Bronchial epithelial cell (primary cell): ENCODE results near the gene MCF2L2. TPM values are rescaled to one million over a fixed set of nuclear protein-coding genes. Genes with fewer than 3 reads are reported as not detected.
A peak's percentile ranks its signal among the peaks of the same experiment; 100 is the strongest.

ENCODE experiments used
- DNase-seq: peaks from one replicate; pipeline ENCODE4 v3.0.0-alpha.2; 2010; ENCODE audit warnings: low read depth
- FAIRE-seq: peaks from 2 replicates; lab custom pipeline; 2011; peaks lifted over from hg19 to GRCh38; lab: Jason Lieb, UNC
- H3K27me3 ChIP-seq: 2 replicates; pipeline ENCODE4 v1.5.1; 2011; ENCODE audit warnings: low read length; ENCODE audit not compliant: control insufficient read depth, insufficient read depth
- H3K36me3 ChIP-seq: 2 replicates; pipeline ENCODE4 v1.5.1; 2011; ENCODE audit warnings: low read length; ENCODE audit not compliant: control insufficient read depth, insufficient read depth
- H3K4me3 ChIP-seq: 2 replicates; pipeline ENCODE4 v1.5.1; 2011; ENCODE audit warnings: mild to moderate bottlenecking, low read depth, low read length, control low read depth
- CTCF ChIP-seq: IDR thresholded peaks from 2 replicates; pipeline ENCODE4 v1.5.1; 2011; ENCODE audit warnings: mild to moderate bottlenecking, moderate library complexity, low read length, control low read depth, inconsistent platforms; ENCODE audit not compliant: insufficient read depth, severe bottlenecking
- total RNA-seq: library from RNA; depleted of rRNA; stranded (reverse); fragments of >200 nt; gene quantifications from 2 replicates; pipeline ENCODE4 v1.2.1, GENCODE V29; 2014

Gene MCF2L2
- total RNA-seq, 1 donor from 2014 or later: 0.26 TPM

GRCh38 chr3:183217548-183218332 lies 210.7 kb downstream of the MCF2L2 start:
- no peaks in the 10 kb centered on the region for H3K36me3 ChIP-seq
- TF ChIP-seq CTCF: no peak
- no peak overlapping the region for H3K4me3 ChIP-seq
- DNase-seq: no peak
- no peak for FAIRE-seq
- no peaks in the 10 kb centered on the region for H3K27me3 ChIP-seq

GRCh38 chr3:183215591-183216202 lies 212.7 kb downstream of the MCF2L2 start:
- TF ChIP-seq CTCF: no peak
- peak; percentile 47 for FAIRE-seq
- DNase-seq: no peak
- H3K4me3 ChIP-seq: no peak overlapping the region
- no peaks in the 10 kb centered on the region for H3K36me3 ChIP-seq
- H3K27me3 ChIP-seq: no peaks in the 10 kb centered on the region

- DNase-seq: no peak
These were observed 214.2 kb downstream of the MCF2L2 start for GRCh38 chr3:183214277-183214612.

GRCh38 chr3:183213415-183214276 lies 214.8 kb downstream of the MCF2L2 start:
- FAIRE-seq (no peak), DNase-seq (no peak)
- TF ChIP-seq CTCF: no peak
- no peaks in the 10 kb centered on the region for H3K36me3 ChIP-seq
- H3K4me3 ChIP-seq: no peak overlapping the region
- no peaks in the 10 kb centered on the region for H3K27me3 ChIP-seq

More at GRCh38 chr3:183214277-183214612, 214.2 kb downstream of the MCF2L2 start:
- Histone ChIP-seq H3K36me3 (no peaks in the 10 kb centered on the region), H3K4me3 (no peak overlapping the region), H3K27me3 (no peaks in the 10 kb centered on the region)
- no peak for TF ChIP-seq CTCF
- no peak for FAIRE-seq

GRCh38 chr3:183212565-183212964 lies 215.9 kb downstream of the MCF2L2 start:
- DNase-seq: no peak
- no peaks in the 10 kb centered on the region for H3K27me3 ChIP-seq
- no peak for FAIRE-seq
- H3K36me3 ChIP-seq: no peaks in the 10 kb centered on the region
- no peak overlapping the region for H3K4me3 ChIP-seq
- no peak for TF ChIP-seq CTCF
